CD4-positive, alpha-beta T cell treated with Interleukin-6 for 4 hours (primary cell): ENCODE results near the gene POLG.

Experiments used
- DNase-seq: peaks from one replicate; pipeline ENCODE4 v3.0.0-alpha.2; 2020; ENCODE audit warnings: mixed read lengths

POLG gene

DNA sequence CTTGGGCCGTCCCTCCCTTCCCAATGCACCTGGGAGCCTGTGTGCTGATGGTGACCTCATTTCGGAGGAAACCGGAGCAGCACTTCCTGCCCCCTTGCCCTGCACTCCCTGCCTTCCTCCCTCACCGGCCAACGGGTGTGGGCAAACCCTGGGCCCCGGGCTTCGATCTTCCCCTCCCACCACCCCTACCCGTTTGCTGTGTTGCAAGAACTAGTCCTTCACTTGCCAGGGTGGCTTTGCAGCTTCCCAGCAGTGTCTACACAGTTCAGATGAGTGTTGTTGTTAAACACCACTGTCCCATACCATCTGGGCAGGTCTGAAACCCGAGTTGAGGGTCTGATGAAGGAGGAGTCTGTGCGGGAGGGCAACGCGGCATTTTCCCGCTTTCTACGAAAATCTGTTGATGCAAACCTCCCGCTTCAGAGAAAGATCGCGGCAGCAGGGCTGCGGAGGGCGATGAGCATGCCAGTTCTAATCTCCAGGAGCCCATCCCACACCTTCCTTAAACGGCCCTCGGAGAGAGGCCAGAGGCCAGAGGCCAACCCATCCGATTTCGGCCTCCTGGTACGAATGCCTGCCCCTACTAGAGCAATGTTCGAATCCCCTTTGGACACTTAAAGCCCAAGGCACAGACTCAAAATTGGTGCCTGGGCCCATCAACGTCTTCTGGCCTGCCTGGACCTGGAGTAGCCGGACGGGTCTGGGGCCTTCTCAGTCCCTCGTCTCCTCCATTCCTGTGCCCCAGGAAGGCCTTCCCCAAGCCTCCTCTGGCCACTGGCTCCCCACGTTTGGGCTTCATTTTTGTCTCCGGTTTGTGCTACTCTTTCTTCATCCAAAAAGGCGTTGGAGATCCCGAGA is 35.7 kb upstream of the POLG start:
- DNase-seq = no peak

- no peak for DNase-seq
These were observed 34.8 kb upstream of the POLG start for GRCh38 chr15:89369341-89369947.

GRCh38 chr15:89368566-89369223 is 34.1 kb upstream of the POLG start:
- no peak for DNase-seq

DNA sequence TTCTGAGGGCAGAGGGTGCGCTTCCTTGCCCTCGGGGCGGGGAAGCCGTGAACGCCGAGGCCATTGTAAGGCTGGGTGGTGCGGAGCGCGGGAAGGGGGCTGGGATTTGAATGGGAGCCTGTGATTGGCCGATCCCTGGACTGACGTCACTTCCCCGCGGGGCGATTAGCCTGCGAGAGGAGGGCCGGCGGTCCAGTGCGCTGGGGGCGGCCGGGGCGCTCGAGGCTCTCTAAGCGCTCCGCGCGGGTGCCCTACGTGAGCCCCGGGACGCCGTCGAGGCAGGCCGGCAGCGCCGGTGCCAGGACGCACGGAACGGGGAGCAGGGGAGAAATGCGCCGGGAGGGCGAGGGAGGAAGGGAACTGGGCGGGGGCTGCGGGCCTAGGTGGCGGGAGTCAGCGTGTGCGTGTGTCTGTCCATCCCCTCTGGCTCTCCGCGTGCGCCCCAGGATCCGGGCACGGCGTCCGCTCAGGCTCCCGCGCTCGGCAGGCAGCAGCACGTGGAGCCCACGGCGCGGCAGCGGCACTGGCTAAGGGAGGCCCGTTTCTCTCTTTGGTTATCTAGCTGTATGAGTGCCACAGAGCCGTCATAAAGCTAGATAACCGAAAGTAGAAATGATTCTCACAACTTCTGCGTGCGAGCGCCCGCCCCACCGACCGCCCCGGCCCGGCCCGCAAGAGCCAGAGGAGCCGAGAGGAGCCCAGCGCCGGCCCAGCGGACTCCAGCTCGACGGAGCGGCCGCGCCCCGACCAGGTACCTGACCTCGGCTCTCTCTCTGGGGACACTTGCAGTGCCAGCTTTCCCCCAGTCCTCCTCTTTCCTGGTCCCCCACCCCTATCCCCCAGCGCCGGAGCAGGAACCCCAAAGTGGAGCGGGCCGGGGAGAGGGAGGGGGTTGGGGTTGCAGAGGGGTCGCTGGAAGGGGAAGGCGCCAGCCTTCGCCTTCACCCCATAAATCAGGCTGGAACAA is 33.1 kb upstream of the POLG start:
- DNase-seq = no peak

DNA sequence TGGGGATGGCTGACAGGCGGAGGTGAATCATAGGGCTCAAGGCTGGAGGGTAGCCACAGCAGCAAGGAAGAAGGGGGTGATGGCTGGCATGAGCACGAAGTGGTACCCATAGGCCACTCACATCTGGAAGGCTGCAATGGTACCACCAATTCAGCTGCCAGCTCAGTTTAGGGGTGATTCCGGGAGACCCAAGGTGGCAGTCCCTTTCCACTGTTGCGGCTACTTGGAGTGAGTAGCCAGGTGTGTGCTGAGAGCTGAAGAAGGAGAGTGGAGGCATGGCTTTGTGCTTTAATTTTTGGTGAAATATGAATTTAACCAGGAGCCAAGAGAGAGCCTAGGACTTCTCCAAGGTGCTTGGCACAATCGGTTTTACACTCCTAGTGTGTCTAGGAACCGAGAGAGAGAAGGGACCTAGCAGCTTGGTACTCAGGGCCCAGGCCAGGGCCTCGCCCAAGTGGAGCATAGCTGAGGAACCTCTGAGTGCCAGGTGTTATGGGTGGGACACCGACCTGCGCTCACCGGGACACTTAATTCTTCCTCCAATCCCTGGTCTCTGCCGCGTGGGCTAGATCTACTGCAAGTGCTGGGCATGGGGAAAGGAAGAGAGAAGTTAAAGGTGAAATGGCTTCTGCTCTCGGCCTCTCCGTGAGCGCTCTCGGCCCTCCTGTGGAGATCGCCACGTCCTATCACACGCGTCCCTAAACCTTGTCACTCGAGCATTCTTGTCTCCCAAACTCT is 32.2 kb upstream of the POLG start:
- DNase-seq = no peak

DNA sequence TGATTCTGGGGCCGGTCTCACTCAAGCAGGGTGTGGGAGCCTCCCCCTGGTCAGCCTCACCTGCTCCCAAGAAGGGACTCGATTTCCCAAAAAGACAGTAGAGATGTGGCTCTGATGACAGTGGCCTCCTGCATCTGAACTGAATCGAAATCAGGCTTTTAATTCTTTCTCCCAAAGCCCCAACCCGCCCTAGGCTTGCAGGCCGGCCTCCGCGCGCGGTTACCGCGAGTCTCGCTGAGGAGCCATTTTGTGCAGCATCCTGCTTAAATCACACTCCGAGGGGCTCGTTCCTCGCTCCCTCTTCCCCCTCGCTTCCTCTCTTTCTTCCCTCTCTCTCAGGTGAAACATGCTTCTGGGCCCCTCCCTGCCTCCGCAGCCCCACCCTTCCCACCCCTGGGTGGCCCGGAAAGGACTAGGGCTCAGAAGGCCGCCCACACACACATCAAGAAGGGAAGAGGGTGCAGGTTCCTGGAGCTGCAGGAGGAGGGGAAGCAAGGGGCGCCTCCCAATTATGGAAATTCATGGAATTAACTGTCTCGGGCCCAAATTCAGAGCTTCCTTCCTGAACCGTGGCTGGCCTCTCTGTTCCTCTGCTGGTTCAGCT is 30.9 kb upstream of the POLG start:
- DNase-seq = no peak

DNA sequence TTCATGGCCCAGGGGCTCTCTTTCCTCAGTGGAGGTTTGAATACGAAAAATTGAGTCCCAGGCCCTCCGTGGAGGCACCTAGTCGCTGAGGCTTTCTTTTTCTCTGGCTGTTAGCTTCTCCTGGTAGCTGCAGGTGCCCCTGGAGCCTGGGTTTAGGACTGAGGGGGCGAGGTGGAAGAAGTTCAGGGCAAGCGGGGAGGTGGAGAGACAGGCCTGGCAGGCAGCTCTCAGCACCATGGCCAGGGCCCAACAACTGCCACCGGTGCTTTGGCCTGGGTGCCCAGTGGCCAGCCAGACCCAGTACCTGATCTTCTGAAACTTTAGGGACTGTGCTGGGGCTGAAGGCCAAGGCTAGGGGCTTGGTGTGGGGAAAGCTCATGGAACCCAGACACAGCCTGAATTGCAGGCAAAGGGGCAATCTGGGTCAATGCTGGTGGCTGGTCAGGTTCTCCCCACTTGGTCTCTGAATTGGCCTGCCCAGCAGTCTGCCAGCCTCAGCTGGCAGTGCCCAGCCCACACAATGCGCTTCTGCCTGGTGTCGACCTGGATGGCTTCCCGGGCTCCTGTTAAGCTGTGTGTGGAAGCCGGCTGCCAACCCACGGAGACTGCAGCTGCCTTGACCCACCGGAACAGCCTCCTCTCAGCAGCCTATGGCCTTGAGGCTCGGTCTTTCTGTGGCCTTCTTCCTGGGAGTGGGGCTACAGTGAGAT is 30.3 kb upstream of the POLG start:
- no peak for DNase-seq

DNA sequence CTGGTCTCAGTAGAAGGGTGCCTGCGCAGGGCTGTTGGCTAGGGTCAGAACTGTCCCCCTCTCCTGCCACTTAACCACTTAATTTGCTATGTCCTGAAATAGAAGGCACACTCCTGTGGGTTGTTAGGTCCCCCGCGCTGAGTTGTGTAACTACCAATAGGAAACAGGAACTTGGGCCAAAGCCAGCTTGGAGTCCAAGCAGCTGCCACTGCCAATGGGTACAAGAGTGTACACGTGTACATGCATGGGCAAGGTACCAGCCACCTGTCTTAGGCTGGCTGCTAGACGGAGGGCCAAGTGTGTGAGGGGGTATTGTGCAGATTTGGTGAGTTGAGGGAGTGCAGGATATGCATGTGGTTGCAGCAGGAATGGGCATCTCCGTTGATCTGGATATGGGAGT is 29.7 kb upstream of the POLG start:
- no peak for DNase-seq

DNA sequence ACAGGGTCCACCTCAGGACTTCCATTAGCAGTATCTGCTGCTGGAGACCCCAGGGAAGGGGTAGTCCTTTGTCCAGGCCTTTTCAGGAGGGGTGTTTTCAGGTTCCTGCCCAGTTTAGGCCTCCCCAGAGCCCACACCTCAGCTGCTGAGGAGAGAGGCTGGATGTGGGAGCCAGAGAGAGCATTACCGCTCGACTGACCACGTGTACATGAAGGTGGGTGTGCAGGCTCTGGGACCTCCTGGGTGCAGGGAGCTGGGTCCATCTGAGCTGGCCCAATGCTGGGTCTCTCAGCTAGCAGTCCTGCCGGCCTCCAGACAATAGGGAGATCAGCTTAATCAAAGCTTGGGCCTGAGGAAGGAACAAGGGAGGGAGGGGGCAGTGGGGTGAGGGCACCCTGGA is 29.1 kb upstream of the POLG start:
- no peak for DNase-seq

DNA sequence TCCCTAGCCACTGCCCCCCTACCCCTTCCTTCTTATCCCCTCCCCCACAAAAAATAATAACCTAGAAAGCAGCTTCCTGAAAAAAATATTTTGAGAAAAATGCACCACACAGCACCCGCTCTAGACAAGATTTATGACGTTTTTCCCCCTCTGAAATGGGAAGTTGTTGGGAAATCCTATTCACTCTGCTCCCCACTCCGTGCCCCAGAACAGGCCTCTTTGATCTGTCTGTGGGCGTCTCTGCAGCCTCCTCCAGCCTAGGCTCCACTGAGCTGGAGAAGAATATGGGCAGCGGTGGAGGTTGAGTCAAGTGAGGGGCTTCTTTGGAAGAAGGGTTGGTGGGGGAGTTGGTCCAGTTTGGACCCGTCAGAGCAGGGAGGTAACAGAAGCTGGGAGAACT is 28.5 kb upstream of the POLG start:
- DNase-seq = no peak

DNA sequence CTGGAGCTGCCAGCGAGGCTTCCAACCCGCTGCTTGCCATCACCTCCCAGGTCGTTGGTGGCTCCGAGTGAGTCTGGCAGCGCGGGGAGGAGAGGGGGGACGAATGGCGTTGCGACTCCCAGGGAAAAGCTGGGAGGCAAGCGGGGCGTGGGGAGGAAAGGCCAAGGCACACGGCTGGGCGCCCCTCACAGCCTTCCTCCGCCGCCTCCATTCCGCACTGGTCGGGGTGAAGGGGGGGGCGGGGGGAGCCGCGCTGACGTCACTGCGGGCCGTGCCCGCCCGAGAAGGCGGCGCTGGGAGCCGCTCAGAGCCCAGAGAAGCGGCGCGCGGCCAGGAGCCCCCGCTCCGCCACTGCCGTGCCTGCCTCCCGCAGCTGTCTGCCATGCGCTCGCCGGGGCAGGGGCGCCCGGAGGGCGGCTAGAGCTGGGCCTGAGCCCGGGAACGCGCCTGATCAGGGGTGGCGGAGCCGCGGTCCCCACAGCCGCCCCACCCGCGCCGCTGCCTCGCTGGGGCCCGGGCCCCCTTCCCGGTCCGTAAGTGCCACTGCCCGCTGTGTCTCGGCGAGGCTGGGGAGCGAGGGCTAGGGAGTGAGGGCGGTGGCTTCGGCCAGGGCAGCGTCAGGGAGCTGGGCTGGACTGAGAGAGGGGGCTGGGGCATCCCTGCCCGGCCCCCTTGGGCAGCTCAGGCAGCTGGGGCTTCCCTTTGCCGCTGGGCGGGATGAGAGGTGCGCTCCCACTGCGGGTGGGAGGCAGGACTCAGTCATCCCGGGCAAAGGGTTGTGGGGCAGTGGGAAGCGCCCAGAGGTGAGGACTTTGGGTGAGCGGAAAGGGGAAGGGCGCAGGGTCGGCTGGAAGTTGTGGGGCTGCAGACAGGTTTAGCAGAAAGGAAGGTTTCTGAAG is 27.8 kb upstream of the POLG start:
- DNase-seq = peak; percentile 36

DNA sequence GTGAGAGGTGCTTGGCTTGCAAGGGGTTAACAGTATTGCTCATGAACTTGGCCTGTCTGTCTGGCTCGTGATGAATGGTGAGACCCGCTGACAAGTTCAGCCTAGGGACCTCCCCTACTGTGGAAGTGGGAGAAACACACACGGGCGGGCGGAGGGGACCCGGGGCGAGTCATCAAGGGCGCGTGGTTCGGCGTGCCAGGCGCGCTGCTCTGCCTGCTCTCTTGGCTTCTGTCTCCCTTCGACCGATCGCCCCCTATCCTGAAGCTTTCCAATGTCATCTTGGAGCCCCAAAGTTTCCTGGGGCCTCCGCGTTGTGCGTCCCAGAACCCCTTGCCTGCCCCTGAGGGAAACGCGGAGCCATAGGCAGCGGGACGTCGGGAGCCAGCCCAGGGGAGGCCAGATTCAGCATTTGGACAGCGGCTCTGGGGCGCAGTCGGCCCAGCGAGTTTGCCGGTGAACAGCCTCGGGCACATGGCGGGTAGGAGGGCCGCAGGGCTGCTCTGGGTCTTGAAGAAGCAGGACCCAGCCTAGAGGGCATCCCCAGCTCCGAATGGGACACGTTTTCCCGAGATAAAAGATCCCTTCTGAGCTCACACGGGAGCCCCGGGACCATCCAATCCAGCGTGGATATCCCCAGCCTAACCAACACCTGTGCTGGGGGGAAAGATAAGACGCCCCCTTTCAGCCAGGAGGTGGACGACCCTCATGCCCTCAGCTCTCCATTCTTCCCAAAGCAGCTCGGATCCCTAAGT is 27.0 kb upstream of the POLG start:
- peak; percentile 62 for DNase-seq

- no peak for DNase-seq
These were observed 25.8 kb upstream of the POLG start for GRCh38 chr15:89360294-89360971.

DNA sequence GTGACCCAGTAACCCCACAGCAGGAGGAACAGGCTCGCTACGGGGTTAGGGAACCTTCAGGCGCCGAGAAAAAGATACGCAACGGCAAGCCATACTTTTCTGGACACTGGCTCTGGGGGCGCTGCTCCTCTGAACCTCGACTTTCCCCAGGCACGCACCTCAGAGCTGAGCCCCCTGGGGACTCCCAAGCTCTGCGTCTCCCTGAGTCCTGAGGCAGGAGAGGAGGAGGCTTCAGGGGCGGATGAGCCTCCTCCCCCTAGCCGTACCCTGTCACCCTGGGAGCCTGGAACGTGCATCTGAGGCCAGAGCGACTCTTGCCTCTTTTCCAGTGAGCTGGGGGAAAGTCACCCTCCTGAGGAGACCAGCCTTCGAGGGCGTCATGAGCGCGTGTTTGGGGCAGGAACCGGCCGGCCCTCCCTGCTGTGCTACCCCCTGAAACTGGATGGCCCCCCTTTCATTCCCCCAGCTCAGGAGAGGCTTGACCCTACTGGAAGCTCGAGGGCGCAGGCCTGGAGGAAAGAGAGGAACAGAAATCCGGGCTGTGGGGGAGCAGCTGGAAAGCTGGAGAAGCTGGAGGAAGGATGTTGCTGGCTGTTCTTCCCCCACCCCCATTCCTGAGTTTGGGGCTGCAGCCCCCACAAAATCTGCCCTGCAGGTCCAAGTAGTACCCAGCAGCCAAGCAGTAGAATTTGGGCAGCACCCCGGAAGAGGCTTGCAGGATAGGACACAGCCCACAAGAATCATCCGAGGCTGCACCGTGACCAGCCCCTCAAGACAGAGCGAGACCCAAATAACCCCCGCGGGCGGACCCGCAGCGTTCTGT is 25.1 kb upstream of the POLG start:
- DNase-seq = no peak

DNA sequence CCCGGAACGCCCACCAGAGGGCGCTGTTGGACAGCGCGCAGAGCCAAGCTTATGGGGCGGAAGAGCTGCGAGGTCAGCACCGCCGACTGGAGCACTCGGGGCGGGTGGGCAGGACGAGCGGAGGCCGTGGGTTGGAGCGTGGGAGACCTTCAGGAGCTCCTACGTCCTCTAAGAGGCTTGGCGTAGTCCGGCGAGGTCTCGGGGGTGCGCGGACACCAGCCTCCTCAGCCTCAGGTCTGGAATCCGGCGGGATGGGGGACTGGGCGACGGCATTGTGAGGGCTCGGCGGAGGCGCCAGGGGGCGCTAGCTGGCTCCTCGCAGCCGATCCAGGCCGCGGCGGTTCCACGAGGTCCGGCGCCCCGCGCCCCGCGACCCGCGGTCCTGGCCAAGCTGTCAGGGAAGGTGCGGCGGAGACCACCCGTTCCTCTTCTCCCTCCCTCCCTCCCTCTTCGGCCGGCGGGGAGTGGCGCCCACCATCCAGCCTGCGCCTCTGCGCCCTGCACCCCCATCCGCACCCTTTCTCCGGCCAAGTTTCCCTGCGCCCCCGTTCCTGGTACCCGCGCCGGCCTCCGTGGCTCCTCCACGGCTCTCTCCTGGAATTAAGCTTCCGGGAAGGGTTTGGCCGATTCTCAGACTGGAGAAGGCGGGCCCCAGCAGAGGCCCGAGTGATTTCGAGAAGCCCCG is 24.3 kb upstream of the POLG start:
- DNase-seq = peak; percentile 80

DNA sequence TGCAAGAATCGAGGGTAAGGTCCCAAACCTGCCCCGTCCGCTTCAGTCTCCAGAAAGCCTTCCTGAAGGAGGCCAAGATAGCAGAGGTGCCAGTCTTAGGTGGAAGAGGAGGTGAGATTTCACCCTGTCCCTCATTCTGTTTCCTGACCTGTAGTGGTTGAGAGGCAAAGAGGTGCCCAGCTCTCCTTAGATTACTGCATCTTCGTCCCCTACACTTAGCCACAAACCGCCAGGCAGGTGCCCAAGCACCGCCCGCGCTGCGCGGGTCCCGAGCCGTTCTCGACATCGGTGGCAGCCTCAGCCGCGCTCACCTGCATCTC is 23.8 kb upstream of the POLG start:
- no peak for DNase-seq

- no peak for DNase-seq
These were observed 22.1 kb upstream of the POLG start for GRCh38 chr15:89356634-89357298.
